ENCODE measurements around the gene CSAG2.
"Not testable (repeated sequence)": the region's sequence is repeated elsewhere in the genome, so short reads cannot be mapped to it uniquely, and the experiment has no call there.

CSAG2 gene

GRCh38 chrX:152709173-152709572 is at the start of gene CSAG2:
CSAG2 (minus strand) TSS chrX:152709273; CDS start chrX:152709112, 161 bp downstream.
- not testable (repeated sequence) for DNase-seq (ENCODE audit: low read depth); H3K4me3 ChIP-seq (ENCODE audit: low read depth, low read length)

- not testable (repeated sequence) for DNase-seq (ENCODE audit: low read depth); H3K4me3 ChIP-seq (ENCODE audit: low read depth, low read length)
Observed at GRCh38 chrX:152754871-152755270, 45.8 kb upstream of the CSAG2 start.

- DNase-seq (ENCODE audit: low read depth); H3K4me3 ChIP-seq (ENCODE audit: low read depth, low read length): not testable (repeated sequence)
Observed at GRCh38 chrX:152753686-152754650, 44.9 kb upstream of the CSAG2 start, which contains the start of gene MAGEA2. MAGEA2 (minus strand) TSS chrX:152753842; CDS start chrX:152751363, 2,479 bp downstream.

- H3K4me3 ChIP-seq (ENCODE audit: low read depth, low read length) = no peak overlapping the region
- DNase-seq (ENCODE audit: low read depth) = no peak
- no peak for TF ChIP-seq CTCF (IDR thresholded peaks at IDR 0.05; ENCODE audit: control insufficient read depth, extremely low read depth, insufficient read depth)
Observed at GRCh38 chrX:152738560-152738959, 29.5 kb upstream of the CSAG2 start.

GRCh38 chrX:152736528-152736927 is 27.5 kb upstream of the CSAG2 start:
- not testable (repeated sequence) for DNase-seq (ENCODE audit: low read depth); H3K4me3 ChIP-seq (ENCODE audit: low read depth, low read length)

GRCh38 chrX:152735860-152736511 is 26.9 kb upstream of the CSAG2 start:
- no peak for TF ChIP-seq CTCF (IDR thresholded peaks at IDR 0.05; ENCODE audit: control insufficient read depth, extremely low read depth, insufficient read depth)
- no peak overlapping the region for H3K4me3 ChIP-seq (ENCODE audit: low read depth, low read length)
- no peak for DNase-seq (ENCODE audit: low read depth)

- peak overlapping the region; percentile 91 for H3K4me3 ChIP-seq (ENCODE audit: low read depth, low read length)
- no peak for DNase-seq (ENCODE audit: low read depth)
- TF ChIP-seq CTCF (IDR thresholded peaks at IDR 0.05; ENCODE audit: control insufficient read depth, extremely low read depth, insufficient read depth) = no peak
Observed at GRCh38 chrX:152735101-152735500, 26.0 kb upstream of the CSAG2 start.

GRCh38 chrX:152734143-152734858 is 25.2 kb upstream of the CSAG2 start:
- not testable (repeated sequence) for DNase-seq (ENCODE audit: low read depth)
- H3K4me3 ChIP-seq (ENCODE audit: low read depth, low read length) = peak overlapping the region; percentile 91

GRCh38 chrX:152733261-152733975 is 24.3 kb upstream of the CSAG2 start, which contains the start of the genes CSAG1 and MAGEA12:
CSAG1 (minus strand) TSS chrX:152733721; CDS start chrX:152732460, 1,261 bp downstream.
MAGEA12 (plus strand) TSS chrX:152733757; CDS start chrX:152736162, 2,405 bp downstream.
- DNase-seq (ENCODE audit: low read depth) = peak; percentile 74
- H3K4me3 ChIP-seq (ENCODE audit: low read depth, low read length) = peak within 1 kb of the TSS; percentile 91

More at GRCh38 chrX:152733261-152733975, 24.3 kb upstream of the CSAG2 start, which contains the start of the genes CSAG1 and MAGEA12:
- no peak for TF ChIP-seq CTCF (IDR thresholded peaks at IDR 0.05; ENCODE audit: control insufficient read depth, extremely low read depth, insufficient read depth)

Measured in LNCaP clone FGC (cell line).